ENCODE measurements around the gene PPP1R14C.
"Not testable (repeated sequence)": the region's sequence is repeated elsewhere in the genome, so short reads cannot be mapped to it uniquely, and the experiment has no call there.

PPP1R14C gene

DNA sequence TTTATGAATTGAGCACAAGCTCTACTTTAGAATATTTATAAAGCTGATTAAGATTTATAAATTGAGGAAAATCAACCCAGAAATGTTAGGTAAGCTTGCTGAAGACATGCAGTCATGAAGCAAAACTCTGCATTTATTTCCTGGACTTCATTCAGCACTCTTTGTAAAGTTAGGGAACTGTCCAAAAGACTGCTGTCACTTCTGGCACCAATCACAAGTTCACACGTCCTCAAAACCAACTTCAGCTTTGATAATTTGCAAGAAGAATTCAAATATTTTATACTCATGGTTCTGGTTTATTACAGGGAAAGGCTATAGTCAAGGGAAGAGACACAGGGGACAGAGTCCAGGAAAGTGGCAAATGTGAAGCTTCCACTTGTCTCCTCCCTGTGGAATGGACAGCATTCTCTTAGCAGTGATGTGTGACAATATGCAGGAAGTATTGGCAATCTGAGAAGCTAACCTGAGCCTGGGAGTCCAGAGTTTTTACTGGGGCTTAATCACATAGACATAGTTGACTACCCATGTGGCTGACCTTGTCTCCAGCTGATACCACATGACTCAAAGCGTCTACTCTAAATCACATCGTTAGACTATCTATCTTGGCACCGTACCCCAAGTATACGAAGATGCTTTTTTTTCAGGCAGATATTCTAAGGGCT lies 85.4 kb downstream of the PPP1R14C start:
- DNase-seq = no peak

GRCh38 chr6:150229436-150230163 lies 86.8 kb downstream of the PPP1R14C start:
- no peak for DNase-seq

GRCh38 chr6:150230164-150230561 lies 87.3 kb downstream of the PPP1R14C start:
- DNase-seq = no peak

GRCh38 chr6:150230832-150231524 lies 88.1 kb downstream of the PPP1R14C start:
- no peak for DNase-seq

DNA sequence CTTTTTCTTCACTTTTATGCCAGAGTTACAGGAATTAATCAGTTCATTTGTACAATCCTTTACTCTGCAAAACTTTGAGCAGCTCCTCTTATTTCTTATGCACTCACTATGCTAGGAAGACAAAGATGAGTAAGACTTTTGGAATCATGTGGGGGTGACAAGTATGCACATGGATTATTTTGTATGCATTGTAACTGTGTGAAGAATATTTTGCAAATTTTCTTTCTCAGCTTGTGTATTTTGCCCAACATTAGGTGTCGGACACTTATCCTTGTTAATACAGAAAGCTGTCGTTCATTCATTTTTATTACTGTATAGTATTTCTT lies 88.6 kb downstream of the PPP1R14C start:
- DNase-seq = no peak

DNA sequence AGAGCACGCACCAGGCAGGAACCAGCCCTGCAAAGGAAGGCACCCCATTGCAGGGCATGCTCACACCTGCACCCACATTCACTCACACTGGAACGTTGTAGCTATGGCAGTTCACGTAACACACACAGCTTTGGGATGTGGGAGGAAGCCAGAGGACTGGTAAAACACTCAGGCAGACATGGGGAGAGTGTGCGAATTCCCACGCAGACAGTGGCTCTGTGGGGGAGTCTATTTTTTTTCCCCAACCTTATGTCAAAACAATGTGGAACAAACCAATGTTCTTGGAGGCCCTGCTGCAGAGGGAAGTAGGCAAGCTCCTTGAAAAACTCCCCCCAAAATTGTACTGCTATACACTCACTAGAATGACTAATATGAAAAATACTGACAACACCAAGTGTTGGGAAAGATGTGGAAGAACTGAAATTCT lies 91.0 kb downstream of the PPP1R14C start:
- no peak for DNase-seq

DNA sequence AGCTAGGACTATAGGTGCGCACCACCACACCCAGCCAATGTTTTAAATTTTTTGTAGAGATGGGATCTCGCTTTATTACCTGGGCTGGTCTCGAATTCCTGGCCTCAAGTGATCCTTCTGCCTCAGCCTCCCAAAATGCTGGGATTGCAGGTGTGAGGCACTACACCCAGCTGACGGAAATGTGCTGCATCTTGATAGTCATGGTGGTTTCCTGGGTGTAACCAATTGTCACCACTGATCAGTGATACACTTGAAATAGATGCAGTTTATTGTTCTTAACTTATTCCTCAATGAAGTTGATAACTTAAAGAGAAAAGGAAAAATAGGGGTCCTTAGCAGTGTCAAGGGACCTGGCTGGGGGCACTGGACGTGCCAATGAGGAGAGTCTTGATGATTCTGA lies 92.4 kb downstream of the PPP1R14C start:
- no peak for DNase-seq

GRCh38 chr6:150236114-150236513 lies 93.3 kb downstream of the PPP1R14C start:
- DNase-seq = no peak

GRCh38 chr6:150236544-150236943 lies 93.7 kb downstream of the PPP1R14C start:
- DNase-seq = no peak

- no peak for DNase-seq
Observed at GRCh38 chr6:150237626-150238025, 94.8 kb downstream of the PPP1R14C start.

GRCh38 chr6:150238336-150238741 lies 95.5 kb downstream of the PPP1R14C start:
- DNase-seq = no peak

DNA sequence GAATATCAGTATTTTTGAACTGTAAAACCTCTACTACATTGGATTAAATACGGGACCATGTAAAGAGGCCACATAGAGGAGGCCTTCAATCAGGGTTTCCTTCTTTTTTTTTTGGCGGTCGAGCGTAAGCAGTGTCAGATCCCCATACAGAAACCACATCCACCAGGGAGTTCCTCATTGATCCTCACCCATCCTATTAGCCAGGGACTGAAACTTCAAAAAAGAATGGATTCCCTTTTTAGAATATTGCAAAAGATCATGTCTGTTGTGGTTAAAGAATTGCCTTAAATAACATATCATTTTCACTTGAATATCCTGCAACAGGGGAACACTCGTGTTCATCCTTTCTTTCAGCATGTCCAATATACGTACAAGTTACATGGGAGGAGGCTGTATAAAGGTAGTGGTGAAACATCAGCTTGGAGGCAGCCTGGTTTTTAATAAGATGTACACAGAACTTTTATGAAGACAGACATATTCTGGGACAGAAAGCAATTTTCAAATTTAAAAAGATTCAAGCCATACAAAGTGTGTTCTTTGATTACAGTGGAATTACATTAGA lies 96.1 kb downstream of the PPP1R14C start:
- DNase-seq = no peak

DNA sequence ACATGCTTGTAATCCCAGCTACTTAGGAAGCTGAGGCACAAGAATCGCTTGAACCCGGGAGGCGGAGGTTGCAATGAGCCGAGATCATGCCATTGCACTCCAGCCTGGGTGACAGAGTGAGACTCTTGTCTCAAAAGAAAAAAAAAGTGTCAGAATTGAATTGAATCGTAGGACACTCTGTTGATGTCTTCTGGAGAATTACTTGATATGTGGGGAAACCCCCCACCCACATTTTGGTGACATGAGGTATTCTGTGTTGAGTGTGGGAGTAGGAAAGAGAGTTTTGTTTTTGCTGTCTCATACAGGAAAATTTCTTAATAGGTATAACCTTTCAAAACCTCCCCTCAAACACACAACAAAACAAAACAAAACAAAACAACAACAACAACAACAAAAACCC lies 98.9 kb downstream of the PPP1R14C start:
- DNase-seq = not testable (repeated sequence)

DNA sequence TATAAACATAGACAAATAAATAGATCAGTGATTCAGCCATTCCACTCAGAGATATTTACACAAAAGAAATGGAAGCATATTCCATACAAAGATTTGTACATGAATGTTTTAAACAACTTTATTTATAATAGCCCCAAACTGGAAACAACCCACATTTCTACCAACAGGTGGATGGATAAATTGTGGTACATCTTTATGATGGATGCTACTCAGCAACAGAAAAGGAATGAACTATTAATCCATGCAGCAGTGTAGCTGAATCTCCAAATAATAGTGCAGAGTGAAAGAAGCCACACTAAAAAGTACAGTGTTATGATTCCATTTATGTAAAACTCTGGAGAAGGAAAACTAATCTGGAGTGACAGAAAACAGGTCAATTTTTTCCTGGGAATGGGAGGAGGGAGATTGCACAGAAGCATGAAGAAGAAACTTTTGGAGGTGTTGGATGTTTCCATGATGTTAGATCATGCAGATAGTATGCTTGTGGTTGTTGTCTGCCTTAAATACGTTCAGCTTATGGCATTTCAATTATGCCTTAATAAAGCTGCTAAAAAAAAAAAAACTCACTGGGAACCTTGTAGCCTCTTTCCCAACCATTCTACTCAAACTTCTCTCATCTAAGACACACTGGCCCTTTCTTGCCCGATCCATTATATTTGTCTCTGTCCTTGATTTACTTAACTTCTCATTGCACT lies 100.9 kb downstream of the PPP1R14C start:
- no peak for DNase-seq

DNA sequence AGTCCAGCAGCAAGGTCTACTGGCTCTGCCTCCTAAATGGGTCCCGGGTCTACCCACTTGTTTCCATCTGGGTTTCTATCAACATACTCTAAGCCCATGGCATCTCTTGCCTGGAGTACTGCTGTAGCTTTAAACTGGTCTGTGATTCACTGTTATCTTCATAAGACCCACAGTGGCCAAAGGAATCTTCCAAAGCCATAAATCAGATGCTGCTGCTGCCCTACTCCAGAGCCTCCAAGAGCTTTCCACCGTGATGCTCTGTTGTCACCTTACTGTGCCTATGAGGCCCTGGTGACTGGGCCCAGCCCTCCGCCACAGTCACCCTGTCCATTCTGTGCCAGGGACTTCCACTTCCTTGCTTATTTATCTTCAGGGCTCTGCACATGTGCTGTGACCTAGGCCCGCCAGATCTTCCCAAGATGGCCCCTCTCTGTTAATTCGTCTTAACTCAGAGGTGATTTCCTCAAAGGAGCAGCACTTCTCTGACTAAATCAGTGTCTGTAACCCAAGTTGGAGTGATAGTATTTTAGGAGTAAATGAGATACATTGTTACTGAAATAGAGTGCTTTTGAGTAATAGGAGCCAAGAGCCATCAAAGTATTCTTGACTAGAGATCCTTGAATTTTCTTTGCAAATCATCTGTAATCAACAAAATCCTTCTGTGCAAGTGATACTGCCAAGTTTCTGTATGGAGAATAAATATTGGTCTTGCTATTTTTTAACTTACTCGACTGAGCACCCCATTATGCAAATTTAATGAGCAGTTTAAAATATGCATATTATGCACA lies 102.5 kb downstream of the PPP1R14C start:
- DNase-seq = no peak

GRCh38 chr6:150247803-150248202 lies 105.0 kb downstream of the PPP1R14C start:
- no peak for DNase-seq

GRCh38 chr6:150248300-150248699 lies 105.5 kb downstream of the PPP1R14C start:
- DNase-seq = no peak

- no peak for DNase-seq
Observed at GRCh38 chr6:150249261-150249660, 106.4 kb downstream of the PPP1R14C start.

DNA sequence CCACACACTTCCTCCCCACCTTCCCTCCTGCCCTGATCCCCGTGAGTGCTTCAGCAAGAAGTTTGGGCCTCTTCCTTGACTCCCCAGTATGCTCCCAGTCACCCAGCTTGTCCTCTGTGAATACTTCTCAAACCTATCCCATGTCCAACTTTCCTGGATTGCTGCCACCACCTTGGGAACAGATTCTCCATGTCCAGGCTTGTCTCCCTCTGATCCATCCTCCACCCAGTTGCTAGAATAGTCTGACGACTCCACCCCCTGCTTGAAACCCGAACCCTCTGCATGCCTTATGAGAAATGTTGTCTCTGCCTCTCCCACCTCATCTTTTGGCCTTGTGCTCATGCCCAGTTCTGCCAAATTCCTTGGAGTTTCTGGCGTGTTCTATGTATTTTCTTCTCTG lies 108.0 kb downstream of the PPP1R14C start:
- DNase-seq = no peak

DNA sequence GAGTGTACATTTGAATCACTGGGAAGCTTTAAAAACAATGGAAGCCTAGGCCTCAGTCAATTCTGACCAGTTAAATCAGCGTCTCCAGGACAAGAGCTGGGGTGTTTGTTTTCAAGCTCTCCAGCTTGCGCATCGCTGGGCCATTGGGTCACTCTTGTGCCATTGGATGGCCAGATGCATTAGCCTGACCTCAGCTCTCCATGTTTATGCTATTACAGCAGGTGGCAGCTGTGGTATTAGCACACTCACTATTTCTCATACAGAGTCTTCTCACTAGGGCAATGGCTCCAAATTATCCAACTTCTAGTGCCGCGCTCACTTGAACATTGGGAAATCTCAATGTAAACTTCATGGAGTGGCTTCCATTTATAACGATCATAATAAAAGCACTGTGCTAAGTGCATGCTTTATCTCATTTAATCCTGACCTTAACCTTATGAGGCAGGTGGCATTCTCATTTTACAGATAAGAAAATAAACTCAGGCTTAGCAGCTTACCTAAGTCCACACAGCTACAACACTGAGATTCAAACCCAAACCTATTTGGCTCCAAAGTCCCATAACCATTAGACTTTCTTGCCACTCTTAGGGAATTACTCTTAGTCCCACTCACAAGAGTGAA lies 108.8 kb downstream of the PPP1R14C start:
- DNase-seq = peak; percentile 41

- no peak for DNase-seq
Observed at GRCh38 chr6:150252714-150253444, 110.0 kb downstream of the PPP1R14C start.

All from NCI-H774 (cell line).